H1 (cell line): Measurements from ENCODE around the gene RHOXF2B. TPM values are rescaled to one million over a fixed set of nuclear protein-coding genes. Genes with fewer than 3 reads are reported as not detected.

Experiments
- CREB1 ChIP-seq: IDR thresholded peaks from 2 replicates; pipeline ENCODE4 v1.6.1; 2012; ENCODE audit warnings: inconsistent platforms
- HDAC2 ChIP-seq, 2 experiments: fragments of 300-600 bp in 1 of 2; sonication (generic) in 1 of 2; IDR thresholded peaks; 2 replicates each; pipeline ENCODE4 v1.6.1; 2011 to 2012; ENCODE audit warnings: low read depth in 2 of 2, low read length in 2 of 2, mild to moderate bottlenecking in 2 of 2, moderate library complexity in 2 of 2, borderline replicate concordance in 1 of 2, inconsistent platforms in 1 of 2
- RXRA ChIP-seq: IDR thresholded peaks from 2 replicates; pipeline ENCODE4 v1.6.1; 2011; ENCODE audit warnings: low read depth, mild to moderate bottlenecking, low read length, moderate library complexity; ENCODE audit not compliant: insufficient read depth
- SIRT6 ChIP-seq: IDR thresholded peaks from one replicate; pipeline ENCODE4 v1.7.1; 2012; ENCODE audit warnings: low read length, inconsistent platforms
- polyA plus RNA-seq, 7 experiments: library from polyadenylated mRNA; depleted of rRNA in 3 of 7; stranded (reverse) in 5 of 7; unstranded in 2 of 7; fragments of >200 nt in 5 of 7; fragments of 200-250 nt in 2 of 7; gene quantifications; 1 replicate in 5 of 7; 2 replicates in 1 of 7; 4 replicates in 1 of 7; pipeline versions ENCODE4 v1.2.1 to v1.2.3, GENCODE V29; 2011 to 2013; ENCODE audit warnings: missing spikeins in 2 of 7, mixed read lengths in 2 of 7
- total RNA-seq: library from RNA; stranded (reverse); fragmentation: NEBNext Ultra II Directional; extraction: Animal tissue kit (Norgen Biotek cat#: 25700); gene quantifications from 2 replicates; pipeline ENCODE4 v1.2.1, GENCODE V29; 2021

Gene RHOXF2B
- total and polyA plus RNA-seq, 2 of the 8 experiments (the other 6 are each of a cell fraction or from before 2014, with no cell fraction given), result not detected

- TF ChIP-seq HDAC2 (IDR thresholded peaks at IDR 0.05; ENCODE audit: borderline replicate concordance in 1 of 2, low read depth in 2 of 2, low read length in 2 of 2) (no peak), CREB1 (no peak), SIRT6 (no peak), RXRA (no peak)
Observed at GRCh38 chrX:120115438-120115963, 38.0 kb upstream of the RHOXF2B start, which contains the start of gene RHOXF1 (continued).
